Aorta (tissue), 5 donors: ENCODE measurements around the gene CLEC18C. TPM values are rescaled to one million over a fixed set of nuclear protein-coding genes. Genes with fewer than 3 reads are reported as not detected.
"Not testable (repeated sequence)": the region's sequence is repeated elsewhere in the genome, so short reads cannot be mapped to it uniquely, and the experiment has no call there.

ENCODE experiments used
- ATAC-seq: fragments of 200-7000 bp; cut with Tn5 transposase; one replicate; pipeline ENCODE4 v1.9.1; 2022; ENCODE audit warnings: moderate library complexity; ENCODE audit not compliant: low FRiP score
- DNase-seq, 2 donors: peaks; one replicate each; pipeline ENCODE4 v3.0.0-alpha.2; 2020
- H3K27ac ChIP-seq, 2 donors: one replicate each; pipeline ENCODE4 v1.5.1; 2013; ENCODE audit warnings: low read length in 2 of 2, mild to moderate bottlenecking in 2 of 2, moderate library complexity in 2 of 2, control low read depth in 1 of 2, inconsistent platforms in 1 of 2, low read depth in 1 of 2
- H3K27me3 ChIP-seq, 2 donors: one replicate each; pipeline ENCODE4 v1.6.1; 2013; ENCODE audit warnings: control low read depth in 1 of 2, low read length in 1 of 2, mild to moderate bottlenecking in 1 of 2, moderate library complexity in 1 of 2; ENCODE audit not compliant: insufficient read depth in 2 of 2, control insufficient read depth in 1 of 2
- H3K36me3 ChIP-seq, 2 donors: one replicate each; pipeline ENCODE4 v1.6.1; 2013; ENCODE audit warnings: control low read depth in 1 of 2, low read length in 1 of 2, mild to moderate bottlenecking in 1 of 2; ENCODE audit not compliant: insufficient read depth in 2 of 2, control insufficient read depth in 1 of 2
- H3K4me1 ChIP-seq, 2 donors: one replicate each; pipeline ENCODE4 v1.6.1; 2013; ENCODE audit warnings: low read length in 2 of 2, control low read depth in 1 of 2, mild to moderate bottlenecking in 1 of 2, moderate library complexity in 1 of 2; ENCODE audit not compliant: insufficient read depth in 2 of 2, control insufficient read depth in 1 of 2
- H3K4me3 ChIP-seq, 2 donors: one replicate each; pipeline ENCODE4 v1.5.1; 2013; ENCODE audit warnings: low read length in 2 of 2, control low read depth in 1 of 2, mild to moderate bottlenecking in 1 of 2
- H3K9me3 ChIP-seq: one replicate; pipeline ENCODE4 v1.6.1; 2013; ENCODE audit warnings: mild to moderate bottlenecking, low read length; ENCODE audit not compliant: control insufficient read depth
- WGBS, 2 donors: extraction: QIAGEN DNeasy Blood & Tissue Kit; methylation state at CpG; one replicate each; pipeline ENCODE4 v1.1.7; 2013; 5-methylcytosine and 5-hydroxymethylcytosine counted together
- intact Hi-C, 2 donors: fragments of 100-400 bp; cut with DNase I; formaldehyde crosslinking; loops; one replicate each; pipeline versions ENCODE4 v1.14.2 to v1.15.0; 2022
- polyA plus RNA-seq, 2 donors: library from polyadenylated mRNA; stranded (reverse); fragments of 200-250 nt; gene quantifications; one replicate each; pipeline ENCODE4 v1.2.3, GENCODE V29; 2013
- total RNA-seq, 2 donors: library from RNA; stranded (reverse); fragmentation: NEBNext Ultra II Directional; extraction: Animal tissue kit (Norgen Biotek cat#: 25700); gene quantifications; one replicate each; pipeline ENCODE4 v1.2.1, GENCODE V29; 2021
- donor health status: healthy with polysubstance abuse.
- donor health status: Bipolar disorder and iron deficiency.
- donor health status: DM: no; HTN: no; CAD: no.
- donor health status: DM: no; HTN: no; CAD: no.
- donor health status: DM: yes; HTN: yes; CAD: no.

Gene CLEC18C
- total and polyA plus RNA-seq, 4 donors, result 0.08 to 1.3 (median 0.97) TPM

GRCh38 chr16:70161350-70161749 is 12.2 kb upstream of the CLEC18C start:
- DNase-seq, result peak; percentile 14 to 73

GRCh38 chr16:70162041-70162451 is 11.5 kb upstream of the CLEC18C start:
- intact Hi-C loops, result loop anchor here in 1 of 2 donors (10.0 kb wide), 1 partner anchor 93 kb away; the partner anchor contains the start of gene EXOSC6
- no peaks in the 10 kb centered on the region for H3K4me1 ChIP-seq
- no peaks in the 10 kb centered on the region for H3K27me3 ChIP-seq
- H3K36me3 ChIP-seq, result peaks cover 15 to 21% of the 10 kb centered on the region in 2 donors
- ATAC-seq (no peak), DNase-seq (peak; percentile 10 to 59)
- H3K4me3 ChIP-seq, result no peak overlapping the region
- no peaks in the 10 kb centered on the region for H3K9me3 ChIP-seq
- WGBS, 2 donors, result 58 to 63% methylated on average over 7 of the region's 7 CpGs
- no peak overlapping the region for H3K27ac ChIP-seq

More at GRCh38 chr16:70161350-70161749, 12.2 kb upstream of the CLEC18C start:
- intact Hi-C loops, result loop anchor here in 1 of 2 donors (10.0 kb wide), 1 partner anchor 93 kb away; the partner anchor contains the start of gene EXOSC6
- no peak overlapping the region for H3K4me3 ChIP-seq
- no peaks in the 10 kb centered on the region for H3K9me3 ChIP-seq
- peaks cover 21 to 23% of the 10 kb centered on the region in 2 donors for H3K36me3 ChIP-seq
- H3K27ac ChIP-seq, result no peak overlapping the region
- WGBS, 2 donors, result 85 to 86% methylated on average over 6 of the region's 6 CpGs
- H3K4me1 ChIP-seq, result no peaks in the 10 kb centered on the region
- no peaks in the 10 kb centered on the region for H3K27me3 ChIP-seq
- no peak for ATAC-seq

GRCh38 chr16:70163596-70163995 is 10.0 kb upstream of the CLEC18C start:
- no peaks in the 10 kb centered on the region for H3K9me3 ChIP-seq
- peak; percentile 40 to 81 for DNase-seq
- ATAC-seq, result no peak
- no peak overlapping the region for H3K27ac ChIP-seq
- peaks cover 10 to 11% of the 10 kb centered on the region in 2 donors for H3K36me3 ChIP-seq
- 75 to 84% methylated on average over 10 of the region's 10 CpGs for WGBS, 2 donors
- no peak overlapping the region for H3K4me3 ChIP-seq
- H3K4me1 ChIP-seq, result no peaks in the 10 kb centered on the region
- intact Hi-C loops, result loop anchor here in 1 of 2 donors (10.0 kb wide), 1 partner anchor 91 kb away; the partner anchor contains the start of gene EXOSC6
- H3K27me3 ChIP-seq, result no peaks in the 10 kb centered on the region

GRCh38 chr16:70166688-70167087 is 6.9 kb upstream of the CLEC18C start:
- not testable (repeated sequence) for H3K27me3 ChIP-seq, H3K9me3 ChIP-seq, ATAC-seq, H3K4me1 ChIP-seq, H3K27ac ChIP-seq, H3K36me3 ChIP-seq, H3K4me3 ChIP-seq
- DNase-seq, result peak in 1 of 2 donors; percentile 54
- intact Hi-C loops, result loop anchor here in 1 of 2 donors (10.0 kb wide), 1 partner anchor 88 kb away; the partner anchor contains the start of gene EXOSC6
- WGBS, 2 donors, result 80 to 86% methylated on average over 5 of the region's 10 CpGs

- H3K4me3 ChIP-seq, H3K4me1 ChIP-seq, intact Hi-C loops, H3K36me3 ChIP-seq, H3K9me3 ChIP-seq, DNase-seq, H3K27me3 ChIP-seq, H3K27ac ChIP-seq: not testable (repeated sequence)
- peak; percentile 27 for ATAC-seq
- 48% methylated on average over 5 to 9 of the region's 15 CpGs for WGBS, 2 donors
These were observed 329 bp downstream of the CLEC18C start for GRCh38 chr16:70173916-70174315.

- H3K4me3 ChIP-seq, intact Hi-C loops, H3K27ac ChIP-seq, H3K9me3 ChIP-seq, H3K27me3 ChIP-seq, DNase-seq, H3K4me1 ChIP-seq, H3K36me3 ChIP-seq: not testable (repeated sequence)
- peak; percentile 40 for ATAC-seq
- WGBS, 2 donors, result 75 to 88% methylated on average over 1 to 8 of the region's 21 CpGs
These were observed 873 bp downstream of the CLEC18C start for GRCh38 chr16:70174387-70174932.

- ATAC-seq, result peak; percentile 92
- H3K4me3 ChIP-seq, intact Hi-C loops, H3K27ac ChIP-seq, H3K9me3 ChIP-seq, H3K36me3 ChIP-seq, H3K4me1 ChIP-seq, H3K27me3 ChIP-seq: not testable (repeated sequence)
- peak in 1 of 2 donors; percentile 76 for DNase-seq
- WGBS, 2 donors, result 2 to 8% methylated on average over 9 to 37 of the region's 71 CpGs
These were observed 14.4 kb downstream of the CLEC18C start for GRCh38 chr16:70187858-70188607.

GRCh38 chr16:70188608-70188915 is 15.0 kb downstream of the CLEC18C start:
- H3K27ac ChIP-seq, H3K9me3 ChIP-seq, H3K4me3 ChIP-seq, intact Hi-C loops, H3K4me1 ChIP-seq, H3K36me3 ChIP-seq, H3K27me3 ChIP-seq: not testable (repeated sequence)
- ATAC-seq (peak; percentile 77), DNase-seq (peak in 1 of 2 donors; percentile 65)
- WGBS, 2 donors, result 0% methylated on average over 11 to 13 of the region's 22 CpGs

- H3K4me1 ChIP-seq, DNase-seq, H3K36me3 ChIP-seq, H3K4me3 ChIP-seq, intact Hi-C loops, H3K9me3 ChIP-seq, ATAC-seq, H3K27me3 ChIP-seq, H3K27ac ChIP-seq: not testable (repeated sequence)
- WGBS, 2 donors, result no CpG with 5 or more reads among the region's 5 CpGs
These were observed 17.0 kb downstream of the CLEC18C start for GRCh38 chr16:70190574-70190973.
